ENCODE data around the gene EFCAB14. TPM values are rescaled to one million over a fixed set of nuclear protein-coding genes. Genes with fewer than 3 reads are reported as not detected.

EFCAB14 gene
- total RNA-seq, 1 experiment from 2014 or later, result 95.4 TPM

GRCh38 chr1:46719689-46720088, 775 bp upstream of the EFCAB14 start:
- no TSS peak for BruUV-seq (replicated peaks)
- peaks cover 24% of the 10 kb centered on the region for H4K20me1 ChIP-seq (ENCODE audit: insufficient read depth)
- DNase-seq, result peak; percentile 60 to 91
- POLR2A ChIA-PET (ENCODE audit: unreplicated experiment), result interaction anchor here (0.6 to 0.7 kb wide), 5 partner anchors 47 to 199 kb away, joined by 3 to 14 read pairs (median 4); partner anchors contain the start of gene MKNK1
- peaks cover 35% of the 10 kb centered on the region for H3K79me2 ChIP-seq (ENCODE audit: low read depth)
- H3K4me3 ChIP-seq, result peak overlapping the region; percentile 53
- H3K27me3 ChIP-seq (ENCODE audit: insufficient read depth, low read depth), result no peaks in the 10 kb centered on the region
- H3K4me1 ChIP-seq (replicated peaks; ENCODE audit: insufficient read depth), result peaks cover 50% of the 10 kb centered on the region
- H3K4me2 ChIP-seq, result peak overlapping the region; percentile 84
- peak overlapping the region; percentile 74 for H2AFZ ChIP-seq
- TF ChIP-seq CTCF (conservative IDR thresholded peaks at IDR 0.05), result no peak
- no peak for TF ChIP-seq EZH2 (IDR thresholded peaks at IDR 0.05; ENCODE audit: low read depth)
- H3K27ac ChIP-seq, result peak overlapping the region; percentile 88
- no peaks in the 10 kb centered on the region for H3K9me3 ChIP-seq (ENCODE audit: insufficient read depth, low read depth)
- intact Hi-C loops (cut with micrococcal nuclease; ENCODE audit: unreplicated experiment), result loop anchor here (1.0 to 10.0 kb wide), 7 partner anchors 38 to 455 kb away; partner anchors contain the start of genes MKNK1 and MOB3C
- peaks cover 11% of the 10 kb centered on the region for H3K36me3 ChIP-seq (ENCODE audit: low read depth)
- H3K9me2 ChIP-seq (ENCODE audit: insufficient read depth), result no peaks in the 10 kb centered on the region
- CTCF ChIA-PET, result interaction anchor here (0.5 to 0.7 kb wide), 6 partner anchors 113 to 971 kb away, joined by 3 to 14 read pairs (median 5); no protein-coding TSS in a partner anchor
- H3F3A ChIP-seq (ENCODE audit: insufficient read depth, low read depth), result peaks cover 26% of the 10 kb centered on the region

GRCh38 chr1:46718340-46718726, 581 bp downstream of the EFCAB14 start:
- H3K79me2 ChIP-seq (ENCODE audit: low read depth), result peaks cover 38% of the 10 kb centered on the region
- BruUV-seq (replicated peaks), result TSS peak; percentile 57
- peak overlapping the region; percentile 47; the same call in 1 of the 2 replicates for H3K27ac ChIP-seq
- TF ChIP-seq CTCF (conservative IDR thresholded peaks at IDR 0.05) (no peak), EZH2 (IDR thresholded peaks at IDR 0.05; ENCODE audit: low read depth) (no peak)
- DNase-seq, result no peak
- H3K9me2 ChIP-seq (ENCODE audit: insufficient read depth), result no peaks in the 10 kb centered on the region
- peak overlapping the region; percentile 99 for H3K4me2 ChIP-seq
- H3K9me3 ChIP-seq (ENCODE audit: insufficient read depth, low read depth), result no peaks in the 10 kb centered on the region
- CTCF ChIA-PET, result interaction anchor here (0.6 kb wide), 1 partner anchor 241 kb away, joined by 3 read pairs; no protein-coding TSS in a partner anchor
- peaks cover 23% of the 10 kb centered on the region for H3K36me3 ChIP-seq (ENCODE audit: low read depth)
- peaks cover 53% of the 10 kb centered on the region for H3K4me1 ChIP-seq (replicated peaks; ENCODE audit: insufficient read depth)
- peak overlapping the region; percentile 88 for H2AFZ ChIP-seq
- peaks cover 24% of the 10 kb centered on the region for H4K20me1 ChIP-seq (ENCODE audit: insufficient read depth)
- H3F3A ChIP-seq (ENCODE audit: insufficient read depth, low read depth), result peaks cover 26% of the 10 kb centered on the region
- peak overlapping the region; percentile 82 for H3K4me3 ChIP-seq
- no peaks in the 10 kb centered on the region for H3K27me3 ChIP-seq (ENCODE audit: insufficient read depth, low read depth)
- POLR2A ChIA-PET (ENCODE audit: unreplicated experiment), result interaction anchor here (0.6 to 0.7 kb wide), 2 partner anchors 11 to 99 kb away, joined by 3 to 6 read pairs; no protein-coding TSS in a partner anchor
- intact Hi-C loops (cut with micrococcal nuclease; ENCODE audit: unreplicated experiment), result loop anchor here (2.0 to 10.0 kb wide), 5 partner anchors 102 to 456 kb away; partner anchors contain the start of genes MKNK1 and MOB3C

- H2AFZ ChIP-seq, result no peak overlapping the region
- no peak for TF ChIP-seq CTCF (conservative IDR thresholded peaks at IDR 0.05)
- no peak for TF ChIP-seq EZH2 (IDR thresholded peaks at IDR 0.05; ENCODE audit: low read depth)
- H3F3A ChIP-seq (ENCODE audit: insufficient read depth, low read depth), result peaks cover 26% of the 10 kb centered on the region
- CTCF ChIA-PET, result no interaction called here
- intact Hi-C loops (cut with micrococcal nuclease; ENCODE audit: unreplicated experiment), result loop anchor here (2.0 to 10.0 kb wide), 5 partner anchors 101 to 457 kb away; partner anchors contain the start of genes MKNK1 and MOB3C
- H3K9me2 ChIP-seq (ENCODE audit: insufficient read depth), result no peaks in the 10 kb centered on the region
- H3K36me3 ChIP-seq (ENCODE audit: low read depth), result peaks cover 23% of the 10 kb centered on the region
- H4K20me1 ChIP-seq (ENCODE audit: insufficient read depth), result peaks cover 24% of the 10 kb centered on the region
- no TSS peak for BruUV-seq (replicated peaks)
- no peaks in the 10 kb centered on the region for H3K9me3 ChIP-seq (ENCODE audit: insufficient read depth, low read depth)
- H3K4me3 ChIP-seq, result peak overlapping the region; percentile 82
- H3K79me2 ChIP-seq (ENCODE audit: low read depth), result peaks cover 38% of the 10 kb centered on the region
- peaks cover 53% of the 10 kb centered on the region for H3K4me1 ChIP-seq (replicated peaks; ENCODE audit: insufficient read depth)
- DNase-seq, result no peak
- no peak overlapping the region for H3K27ac ChIP-seq
- peak overlapping the region; percentile 99 for H3K4me2 ChIP-seq
- POLR2A ChIA-PET (ENCODE audit: unreplicated experiment), result no interaction called here
- no peaks in the 10 kb centered on the region for H3K27me3 ChIP-seq (ENCODE audit: insufficient read depth, low read depth)
These were observed 1.3 kb downstream of the EFCAB14 start for GRCh38 chr1:46717654-46718053.

All from PC-9 (cell line).